Measurements from ENCODE around the gene G6PD.

DNA sequence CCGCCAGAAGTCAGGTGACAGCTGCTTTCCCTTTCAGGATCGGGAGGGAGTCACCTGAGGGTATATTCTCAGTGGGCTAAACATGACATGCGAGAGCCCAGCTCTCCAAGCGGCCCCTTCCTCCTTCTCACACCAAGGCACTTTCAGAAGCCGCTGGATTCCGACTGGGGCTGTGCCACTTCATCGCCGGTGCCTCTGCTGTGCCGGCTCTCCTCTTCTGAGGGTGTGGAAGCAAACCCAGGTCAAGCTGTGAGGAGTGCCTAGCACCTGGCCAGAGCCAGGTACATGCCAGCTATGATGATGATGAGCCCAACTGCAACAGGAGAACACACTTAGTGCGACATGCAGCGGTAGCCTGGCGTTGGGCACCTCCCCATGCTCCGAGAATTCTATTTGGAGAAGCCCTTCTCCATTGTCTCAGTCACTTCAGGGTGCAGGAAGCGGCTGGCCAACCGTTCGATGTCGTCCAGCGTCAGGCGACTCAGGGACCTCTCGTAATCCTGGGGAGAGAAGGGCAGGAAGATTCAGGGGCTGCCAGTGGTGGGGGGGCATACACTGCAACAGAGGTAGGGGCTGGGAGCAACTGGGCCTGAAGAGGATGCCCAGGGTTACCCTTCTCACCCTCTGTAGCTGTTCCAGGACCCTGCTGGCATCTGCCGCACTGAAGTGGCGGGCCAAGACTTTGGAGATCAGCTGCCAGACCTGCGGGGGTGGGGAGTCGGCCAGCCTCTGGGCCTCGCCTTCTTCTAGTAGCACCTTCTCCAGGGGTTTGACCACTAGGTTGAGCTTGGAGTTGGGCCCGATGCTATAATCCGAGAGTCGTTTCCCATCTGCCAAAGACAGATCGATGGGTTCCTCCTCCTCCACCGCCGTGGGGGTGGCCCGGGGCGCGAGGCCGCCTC is 61.2 kb downstream of the G6PD start:
- TF ChIP-seq, protein P1, sequence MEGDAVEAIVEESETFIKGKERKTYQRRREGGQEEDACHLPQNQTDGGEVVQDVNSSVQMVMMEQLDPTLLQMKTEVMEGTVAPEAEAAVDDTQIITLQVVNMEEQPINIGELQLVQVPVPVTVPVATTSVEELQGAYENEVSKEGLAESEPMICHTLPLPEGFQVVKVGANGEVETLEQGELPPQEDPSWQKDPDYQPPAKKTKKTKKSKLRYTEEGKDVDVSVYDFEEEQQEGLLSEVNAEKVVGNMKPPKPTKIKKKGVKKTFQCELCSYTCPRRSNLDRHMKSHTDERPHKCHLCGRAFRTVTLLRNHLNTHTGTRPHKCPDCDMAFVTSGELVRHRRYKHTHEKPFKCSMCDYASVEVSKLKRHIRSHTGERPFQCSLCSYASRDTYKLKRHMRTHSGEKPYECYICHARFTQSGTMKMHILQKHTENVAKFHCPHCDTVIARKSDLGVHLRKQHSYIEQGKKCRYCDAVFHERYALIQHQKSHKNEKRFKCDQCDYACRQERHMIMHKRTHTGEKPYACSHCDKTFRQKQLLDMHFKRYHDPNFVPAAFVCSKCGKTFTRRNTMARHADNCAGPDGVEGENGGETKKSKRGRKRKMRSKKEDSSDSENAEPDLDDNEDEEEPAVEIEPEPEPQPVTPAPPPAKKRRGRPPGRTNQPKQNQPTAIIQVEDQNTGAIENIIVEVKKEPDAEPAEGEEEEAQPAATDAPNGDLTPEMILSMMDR (IDR thresholded peaks at IDR 0.05), result no peak
- TF ChIP-seq POLR2A (IDR thresholded peaks at IDR 0.05), result no peak
- TF ChIP-seq POLR2AphosphoS5 (IDR thresholded peaks at IDR 0.05), result no peak
- TF ChIP-seq EP300 (IDR thresholded peaks at IDR 0.05), result no peak

Measured in upper lobe of left lung (tissue), 4 donors.